Osteoblast (primary cell): ENCODE measurements around the gene KLRC4. TPM values are rescaled to one million over a fixed set of nuclear protein-coding genes. Genes with fewer than 3 reads are reported as not detected.
"Not testable (repeated sequence)": the region's sequence is repeated elsewhere in the genome, so short reads cannot be mapped to it uniquely, and the experiment has no call there.

Source experiments
- DNase-seq: peaks from one replicate; pipeline ENCODE4 v3.0.0; 2011; ENCODE audit warnings: low spot score, mixed read lengths; ENCODE audit not compliant: insufficient read length; ENCODE audit errors: missing footprints
- H2AFZ ChIP-seq: 2 replicates; pipeline ENCODE4 v1.6.0; 2011; ENCODE audit warnings: mild to moderate bottlenecking, low read length
- H3K27ac ChIP-seq: 2 replicates; pipeline ENCODE4 v1.5.1; 2011; ENCODE audit warnings: mild to moderate bottlenecking, low read depth, low read length, moderate library complexity
- H3K27me3 ChIP-seq: 2 replicates; pipeline ENCODE4 v1.6.0; 2012; ENCODE audit warnings: mild to moderate bottlenecking, control low read depth, inconsistent platforms, low read length, moderate library complexity; ENCODE audit not compliant: insufficient read depth
- H3K36me3 ChIP-seq: 2 replicates; pipeline ENCODE4 v1.5.1; 2011; ENCODE audit warnings: mild to moderate bottlenecking, low read length, control low read depth, moderate library complexity; ENCODE audit not compliant: insufficient read depth
- H3K4me1 ChIP-seq: 2 replicates; pipeline ENCODE4 v1.5.1; 2011; ENCODE audit warnings: mild to moderate bottlenecking, low read length, control low read depth, moderate library complexity; ENCODE audit not compliant: insufficient read depth
- H3K4me2 ChIP-seq: 2 replicates; pipeline ENCODE4 v1.6.0; 2011; ENCODE audit warnings: mild to moderate bottlenecking, low read length; ENCODE audit not compliant: insufficient read depth
- H3K4me3 ChIP-seq: fragments of 200-600 bp; sonication (generic); 3 replicates; pipeline ENCODE4 v1.5.1; 2012; ENCODE audit warnings: mild to moderate bottlenecking, low read length, inconsistent platforms; ENCODE audit not compliant: insufficient read depth
- H3K79me2 ChIP-seq: 2 replicates; pipeline ENCODE4 v1.6.0; 2012; ENCODE audit warnings: mild to moderate bottlenecking, low read length, control low read depth, inconsistent platforms; ENCODE audit not compliant: insufficient read depth
- H3K9me3 ChIP-seq: 2 replicates; pipeline ENCODE4 v1.5.1; 2011; ENCODE audit warnings: low read depth, low read length, control low read depth
- H4K20me1 ChIP-seq: 2 replicates; pipeline ENCODE4 v1.6.0; 2012; ENCODE audit warnings: mild to moderate bottlenecking, low read length, control low read depth; ENCODE audit not compliant: insufficient read depth
- total RNA-seq: library from RNA; depleted of rRNA; stranded (reverse); fragments of >200 nt; gene quantifications from 2 replicates; pipeline ENCODE4 v1.2.3, GENCODE V29; 2012

Gene KLRC4
- total RNA-seq, 1 donor = not detected

DNA sequence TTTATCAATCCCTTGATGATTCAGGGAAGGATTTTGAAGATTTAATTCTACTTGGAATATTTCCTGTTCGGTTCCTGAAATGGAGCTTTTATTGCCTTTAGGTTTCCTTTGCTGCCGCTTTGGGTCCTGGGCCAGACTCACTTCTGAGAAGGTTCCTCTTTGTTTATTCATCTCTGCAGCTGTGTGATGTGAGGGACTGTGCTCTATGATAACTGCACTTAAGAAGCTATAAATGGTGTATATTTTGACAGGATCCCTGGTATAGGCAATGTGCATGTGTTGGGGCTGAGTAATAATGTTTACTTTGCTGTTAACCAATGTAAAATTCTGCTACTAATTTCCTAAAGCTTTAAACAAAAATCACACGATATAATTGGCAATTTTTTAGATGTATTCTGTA is 26.3 kb upstream of the KLRC4 start, which contains the start of gene KLRC2:
Gene KLRC2 (minus strand): TSS at position 195 of the 400 bp plus-strand sequence. CDS start 24 bp downstream, at position 171.
- DNase-seq = not testable (repeated sequence)

DNA sequence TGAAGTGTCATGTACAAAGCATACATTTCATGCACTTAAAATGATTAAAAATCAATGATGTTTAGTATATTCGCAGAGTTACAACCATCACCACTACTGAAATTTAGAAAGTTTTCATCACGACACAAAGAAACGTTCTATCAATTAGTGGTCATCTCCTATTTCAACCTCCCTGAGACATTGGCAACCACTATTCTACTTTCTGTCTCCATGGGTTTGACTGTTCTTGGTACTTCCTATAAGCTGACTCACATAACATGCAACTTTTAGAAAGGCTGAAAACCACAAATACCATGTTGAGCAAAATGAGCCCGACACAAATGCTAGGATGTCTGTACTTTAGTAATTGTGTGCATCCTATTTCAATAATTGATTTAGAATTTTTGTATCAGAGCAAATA is 21.1 kb upstream of the KLRC4 start:
- H3K27ac ChIP-seq, H3K9me3 ChIP-seq, H3K4me1 ChIP-seq, H4K20me1 ChIP-seq, H3K27me3 ChIP-seq, H3K4me2 ChIP-seq, H2AFZ ChIP-seq, DNase-seq, H3K4me3 ChIP-seq, H3K79me2 ChIP-seq, H3K36me3 ChIP-seq: not testable (repeated sequence)

More for the DNA sequence above, 26.3 kb upstream of the KLRC4 start, which contains the start of gene KLRC2:
- H3K79me2 ChIP-seq, H3K4me1 ChIP-seq, H3K4me2 ChIP-seq, H3K9me3 ChIP-seq, H3K27me3 ChIP-seq, H4K20me1 ChIP-seq, H3K36me3 ChIP-seq, H3K4me3 ChIP-seq, H3K27ac ChIP-seq: not testable (repeated sequence)
- peak within 1 kb of the TSS; percentile 47 for H2AFZ ChIP-seq

DNA sequence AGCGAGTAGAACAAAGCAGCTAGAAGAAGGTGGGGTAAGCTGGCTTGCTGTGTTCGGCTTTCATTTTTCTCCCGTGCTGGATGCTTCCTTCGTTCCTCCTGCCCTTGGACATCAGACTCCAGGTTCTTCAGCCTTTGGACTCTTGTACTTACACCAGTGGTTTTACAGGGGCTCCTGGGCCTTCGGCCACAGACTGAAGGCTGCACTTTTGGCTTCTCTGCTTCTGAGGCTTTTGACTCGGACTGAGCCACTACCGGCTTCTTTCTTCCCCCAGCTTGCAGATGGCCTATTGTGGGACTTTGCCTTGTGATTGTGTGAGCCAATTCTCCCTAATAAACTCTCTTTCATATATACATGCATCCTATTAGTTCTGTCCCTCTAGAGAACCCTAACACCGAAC is 16.4 kb upstream of the KLRC4 start:
- H3K27me3 ChIP-seq, H3K79me2 ChIP-seq, H3K27ac ChIP-seq, DNase-seq, H3K4me1 ChIP-seq, H3K36me3 ChIP-seq, H3K4me3 ChIP-seq, H4K20me1 ChIP-seq, H3K4me2 ChIP-seq, H3K9me3 ChIP-seq, H2AFZ ChIP-seq: not testable (repeated sequence)

DNA sequence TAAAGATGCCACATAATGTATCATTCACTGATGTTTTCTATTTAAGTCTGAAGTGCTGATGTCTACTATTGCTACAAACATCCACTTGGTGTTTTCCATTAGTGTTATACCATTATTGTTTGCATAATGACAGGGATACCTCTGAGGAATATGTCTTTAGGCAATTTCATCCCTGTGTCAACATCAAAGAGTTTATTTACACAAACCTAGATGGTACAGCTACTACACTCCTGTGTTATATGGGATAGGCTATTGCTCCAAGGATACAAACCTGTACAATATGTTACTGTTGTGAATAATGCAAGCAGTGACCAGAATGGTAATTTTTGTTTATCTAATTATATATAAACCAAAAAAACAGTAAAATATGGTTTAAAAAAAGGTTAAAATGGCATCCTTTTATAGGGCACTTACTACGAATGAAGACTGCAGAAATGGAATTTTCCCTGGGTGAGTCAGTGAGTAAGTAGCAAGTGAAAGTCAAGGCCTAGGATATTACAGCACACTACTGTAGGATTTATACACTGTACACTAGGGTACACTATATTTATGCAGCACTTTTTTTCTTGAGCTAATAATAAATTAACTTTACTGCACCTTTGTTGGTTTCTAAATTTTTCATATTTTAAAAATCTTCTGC is 14.8 kb upstream of the KLRC4 start:
- not testable (repeated sequence) for H3K27ac ChIP-seq, H4K20me1 ChIP-seq, H3K9me3 ChIP-seq, H3K27me3 ChIP-seq, H3K4me2 ChIP-seq, DNase-seq, H3K36me3 ChIP-seq, H3K4me1 ChIP-seq, H3K79me2 ChIP-seq, H3K4me3 ChIP-seq, H2AFZ ChIP-seq

DNA sequence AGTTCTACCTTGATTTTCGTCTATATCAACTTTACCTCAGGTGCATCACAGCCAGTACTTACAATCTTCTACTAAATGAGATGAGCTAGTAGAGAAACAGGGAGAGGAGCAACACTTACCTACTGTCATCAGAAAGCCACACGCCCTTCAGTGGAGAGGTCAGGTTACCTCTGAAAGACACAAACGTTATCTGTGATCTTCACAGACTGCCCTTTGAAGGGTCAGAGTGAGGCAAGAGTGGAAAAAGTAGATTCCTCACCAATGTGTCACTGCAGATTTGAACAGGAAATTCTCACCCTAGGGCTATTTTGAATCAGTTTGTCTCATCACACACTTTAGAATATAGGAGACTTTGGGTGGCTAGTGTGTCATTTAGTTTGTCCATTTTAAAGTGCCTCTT is 12.6 kb upstream of the KLRC4 start:
- H3K4me1 ChIP-seq, H3K4me2 ChIP-seq, H3K36me3 ChIP-seq, H3K4me3 ChIP-seq, DNase-seq, H3K79me2 ChIP-seq, H2AFZ ChIP-seq, H3K9me3 ChIP-seq, H4K20me1 ChIP-seq, H3K27me3 ChIP-seq, H3K27ac ChIP-seq: not testable (repeated sequence)

DNA sequence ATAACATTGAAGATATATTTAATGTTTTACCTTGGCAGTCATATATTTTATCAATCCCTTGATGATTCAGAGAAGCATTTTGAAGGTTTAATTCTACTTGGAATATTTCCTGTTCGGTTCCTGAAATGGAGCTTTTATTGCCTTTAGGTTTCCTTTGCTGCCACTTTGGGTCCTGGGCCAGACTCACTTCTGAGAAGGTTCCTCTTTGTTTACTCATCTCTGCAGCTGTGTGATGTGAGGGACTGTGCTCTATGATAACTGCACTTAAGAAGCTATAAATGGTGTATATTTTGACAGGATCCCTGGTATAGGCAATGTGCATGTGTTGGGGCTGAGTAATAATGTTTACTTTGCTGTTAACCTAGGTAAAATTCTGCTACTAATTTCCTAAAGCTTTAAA is 10.8 kb upstream of the KLRC4 start, which contains the start of gene KLRC3:
Gene KLRC3 (minus strand): TSS at position 262 of the 400 bp plus-strand sequence. CDS start 45 bp downstream, at position 217.
- H2AFZ ChIP-seq, H3K9me3 ChIP-seq, H3K27ac ChIP-seq, H3K79me2 ChIP-seq, H3K4me2 ChIP-seq, H4K20me1 ChIP-seq, DNase-seq, H3K36me3 ChIP-seq, H3K4me1 ChIP-seq, H3K27me3 ChIP-seq, H3K4me3 ChIP-seq: not testable (repeated sequence)
